Measurements from ENCODE around the gene OTUB2.

OTUB2 gene

DNA sequence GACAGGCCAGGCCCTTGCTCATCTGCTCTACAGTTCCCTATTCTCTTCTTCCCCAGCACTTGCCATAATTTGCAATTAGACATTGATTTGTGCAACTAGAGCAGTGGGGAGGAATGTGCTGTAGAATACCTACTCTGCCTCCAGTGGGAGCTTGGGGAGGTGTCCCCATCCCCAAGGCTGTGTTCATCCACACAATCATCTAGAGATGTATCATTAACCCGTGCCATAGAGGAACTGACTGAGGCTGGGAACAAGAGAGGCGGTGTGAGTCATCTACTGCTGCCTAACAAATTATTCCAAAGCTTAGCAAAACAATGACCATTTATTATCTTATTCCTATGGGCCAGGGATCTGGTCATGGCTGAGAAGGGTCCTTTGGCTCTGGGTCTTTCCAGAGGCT is 5.1 kb upstream of the OTUB2 start (continued):
- no peak for TF ChIP-seq CSDC2 (CRISPR knock-in tag; IDR thresholded peaks at IDR 0.05)

GRCh38 chr14:94021416-94022157 is 4.6 kb upstream of the OTUB2 start:
- TF ChIP-seq BACH2 (CRISPR knock-in tag; IDR thresholded peaks at IDR 0.05; ENCODE audit: borderline replicate concordance) = no peak
- no peak for TF ChIP-seq TOX (CRISPR knock-in tag; IDR thresholded peaks at IDR 0.05; ENCODE audit: borderline replicate concordance)
- TF ChIP-seq TCF4 (CRISPR knock-in tag; IDR thresholded peaks at IDR 0.05; ENCODE audit: borderline replicate concordance) = no peak
- TF ChIP-seq, protein P1, sequence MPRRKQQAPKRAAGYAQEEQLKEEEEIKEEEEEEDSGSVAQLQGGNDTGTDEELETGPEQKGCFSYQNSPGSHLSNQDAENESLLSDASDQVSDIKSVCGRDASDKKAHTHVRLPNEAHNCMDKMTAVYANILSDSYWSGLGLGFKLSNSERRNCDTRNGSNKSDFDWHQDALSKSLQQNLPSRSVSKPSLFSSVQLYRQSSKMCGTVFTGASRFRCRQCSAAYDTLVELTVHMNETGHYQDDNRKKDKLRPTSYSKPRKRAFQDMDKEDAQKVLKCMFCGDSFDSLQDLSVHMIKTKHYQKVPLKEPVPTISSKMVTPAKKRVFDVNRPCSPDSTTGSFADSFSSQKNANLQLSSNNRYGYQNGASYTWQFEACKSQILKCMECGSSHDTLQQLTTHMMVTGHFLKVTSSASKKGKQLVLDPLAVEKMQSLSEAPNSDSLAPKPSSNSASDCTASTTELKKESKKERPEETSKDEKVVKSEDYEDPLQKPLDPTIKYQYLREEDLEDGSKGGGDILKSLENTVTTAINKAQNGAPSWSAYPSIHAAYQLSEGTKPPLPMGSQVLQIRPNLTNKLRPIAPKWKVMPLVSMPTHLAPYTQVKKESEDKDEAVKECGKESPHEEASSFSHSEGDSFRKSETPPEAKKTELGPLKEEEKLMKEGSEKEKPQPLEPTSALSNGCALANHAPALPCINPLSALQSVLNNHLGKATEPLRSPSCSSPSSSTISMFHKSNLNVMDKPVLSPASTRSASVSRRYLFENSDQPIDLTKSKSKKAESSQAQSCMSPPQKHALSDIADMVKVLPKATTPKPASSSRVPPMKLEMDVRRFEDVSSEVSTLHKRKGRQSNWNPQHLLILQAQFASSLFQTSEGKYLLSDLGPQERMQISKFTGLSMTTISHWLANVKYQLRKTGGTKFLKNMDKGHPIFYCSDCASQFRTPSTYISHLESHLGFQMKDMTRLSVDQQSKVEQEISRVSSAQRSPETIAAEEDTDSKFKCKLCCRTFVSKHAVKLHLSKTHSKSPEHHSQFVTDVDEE (CRISPR knock-in tag; IDR thresholded peaks at IDR 0.05) = no peak
- TF ChIP-seq, protein P2, sequence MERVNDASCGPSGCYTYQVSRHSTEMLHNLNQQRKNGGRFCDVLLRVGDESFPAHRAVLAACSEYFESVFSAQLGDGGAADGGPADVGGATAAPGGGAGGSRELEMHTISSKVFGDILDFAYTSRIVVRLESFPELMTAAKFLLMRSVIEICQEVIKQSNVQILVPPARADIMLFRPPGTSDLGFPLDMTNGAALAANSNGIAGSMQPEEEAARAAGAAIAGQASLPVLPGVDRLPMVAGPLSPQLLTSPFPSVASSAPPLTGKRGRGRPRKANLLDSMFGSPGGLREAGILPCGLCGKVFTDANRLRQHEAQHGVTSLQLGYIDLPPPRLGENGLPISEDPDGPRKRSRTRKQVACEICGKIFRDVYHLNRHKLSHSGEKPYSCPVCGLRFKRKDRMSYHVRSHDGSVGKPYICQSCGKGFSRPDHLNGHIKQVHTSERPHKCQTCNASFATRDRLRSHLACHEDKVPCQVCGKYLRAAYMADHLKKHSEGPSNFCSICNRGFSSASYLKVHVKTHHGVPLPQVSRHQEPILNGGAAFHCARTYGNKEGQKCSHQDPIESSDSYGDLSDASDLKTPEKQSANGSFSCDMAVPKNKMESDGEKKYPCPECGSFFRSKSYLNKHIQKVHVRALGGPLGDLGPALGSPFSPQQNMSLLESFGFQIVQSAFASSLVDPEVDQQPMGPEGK (CRISPR knock-in tag; IDR thresholded peaks at IDR 0.05; ENCODE audit: borderline replicate concordance) = no peak
- no peak for TF ChIP-seq PPARA (CRISPR knock-in tag; IDR thresholded peaks at IDR 0.05; ENCODE audit: borderline replicate concordance)
- TF ChIP-seq, protein P3, sequence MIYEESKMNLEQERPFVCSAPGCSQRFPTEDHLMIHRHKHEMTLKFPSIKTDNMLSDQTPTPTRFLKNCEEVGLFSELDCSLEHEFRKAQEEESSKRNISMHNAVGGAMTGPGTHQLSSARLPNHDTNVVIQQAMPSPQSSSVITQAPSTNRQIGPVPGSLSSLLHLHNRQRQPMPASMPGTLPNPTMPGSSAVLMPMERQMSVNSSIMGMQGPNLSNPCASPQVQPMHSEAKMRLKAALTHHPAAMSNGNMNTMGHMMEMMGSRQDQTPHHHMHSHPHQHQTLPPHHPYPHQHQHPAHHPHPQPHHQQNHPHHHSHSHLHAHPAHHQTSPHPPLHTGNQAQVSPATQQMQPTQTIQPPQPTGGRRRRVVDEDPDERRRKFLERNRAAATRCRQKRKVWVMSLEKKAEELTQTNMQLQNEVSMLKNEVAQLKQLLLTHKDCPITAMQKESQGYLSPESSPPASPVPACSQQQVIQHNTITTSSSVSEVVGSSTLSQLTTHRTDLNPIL (CRISPR knock-in tag; IDR thresholded peaks at IDR 0.05; ENCODE audit: low read depth) = no peak
- TF ChIP-seq RARB (CRISPR knock-in tag; IDR thresholded peaks at IDR 0.05) = no peak
- TF ChIP-seq ARNTL (CRISPR knock-in tag; IDR thresholded peaks at IDR 0.05; ENCODE audit: borderline replicate concordance, low read depth) = no peak
- TF ChIP-seq POU6F1 (CRISPR knock-in tag; IDR thresholded peaks at IDR 0.05; ENCODE audit: borderline replicate concordance, low read depth) = no peak
- TF ChIP-seq SNAI2 (CRISPR knock-in tag; IDR thresholded peaks at IDR 0.05) = no peak
- no peak for TF ChIP-seq GLIS3 (CRISPR knock-in tag; IDR thresholded peaks at IDR 0.05)
- TF ChIP-seq ZFP3 (CRISPR knock-in tag; IDR thresholded peaks at IDR 0.05) = no peak
- TF ChIP-seq ISL1 (CRISPR knock-in tag; IDR thresholded peaks at IDR 0.05) = no peak
- TF ChIP-seq CSRNP3 (CRISPR knock-in tag; IDR thresholded peaks at IDR 0.05) = no peak
- no peak for TF ChIP-seq ZC3H10 (CRISPR knock-in tag; IDR thresholded peaks at IDR 0.05)
- TF ChIP-seq ESRRG (CRISPR knock-in tag; IDR thresholded peaks at IDR 0.05) = no peak
- no peak for ATAC-seq

DNA sequence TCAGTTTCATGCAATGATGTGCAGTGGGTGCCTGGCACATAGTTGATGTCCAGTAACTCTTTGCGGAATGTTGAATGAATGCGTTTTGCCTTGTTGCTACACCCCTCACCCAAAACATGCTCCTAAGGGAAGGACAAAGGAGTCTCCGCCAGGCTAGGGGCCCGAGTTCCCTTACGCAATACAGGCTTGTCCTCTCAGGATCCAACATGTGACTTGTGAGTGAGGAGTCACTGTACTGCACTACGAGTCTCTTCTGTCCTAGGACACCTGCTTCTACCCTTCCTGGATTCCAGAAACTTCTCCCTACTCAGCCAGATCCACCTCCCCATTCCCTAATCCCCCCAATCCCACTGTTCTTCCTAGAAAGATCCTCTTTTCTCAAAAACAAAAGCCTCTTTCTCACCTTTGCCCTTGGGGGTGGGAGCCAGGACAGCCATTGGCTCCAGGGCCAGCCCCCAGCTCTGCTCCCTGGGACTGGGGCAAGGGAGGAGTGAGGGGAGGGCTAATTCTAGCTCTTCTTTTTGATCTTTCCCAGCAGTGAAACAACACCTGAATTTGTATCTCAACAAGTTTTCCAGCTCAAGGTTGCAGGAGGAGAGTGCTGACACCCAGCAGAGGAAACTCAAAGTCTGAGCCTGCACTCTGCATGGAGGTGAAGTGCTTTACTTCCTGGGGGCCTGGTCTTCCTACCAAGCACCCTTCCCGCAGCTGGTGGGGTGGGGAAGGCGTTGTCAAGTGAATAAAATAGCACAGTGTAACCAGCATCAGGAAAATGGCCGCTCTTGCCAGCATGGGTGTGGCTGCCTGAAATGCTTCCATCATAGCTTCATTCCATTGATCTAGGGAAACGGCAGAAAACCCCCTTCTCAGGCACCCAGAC is 3.4 kb upstream of the OTUB2 start:
- ATAC-seq = no peak
- TF ChIP-seq ZNF565 (CRISPR knock-in tag; conservative IDR thresholded peaks at IDR 0.05; ENCODE audit: low read depth) (no peak), BACH2 (CRISPR knock-in tag; IDR thresholded peaks at IDR 0.05; ENCODE audit: borderline replicate concordance) (no peak), POU6F1 (CRISPR knock-in tag; IDR thresholded peaks at IDR 0.05; ENCODE audit: borderline replicate concordance, low read depth) (no peak), ZFP30 (CRISPR knock-in tag; IDR thresholded peaks at IDR 0.05) (no peak), ESRRG (CRISPR knock-in tag; IDR thresholded peaks at IDR 0.05) (no peak), OSR1 (CRISPR knock-in tag; IDR thresholded peaks at IDR 0.05) (no peak), GLIS3 (CRISPR knock-in tag; IDR thresholded peaks at IDR 0.05) (no peak), TCF4 (CRISPR knock-in tag; IDR thresholded peaks at IDR 0.05; ENCODE audit: borderline replicate concordance) (no peak), ZNF70 (CRISPR knock-in tag; IDR thresholded peaks at IDR 0.05) (no peak), TOX (CRISPR knock-in tag; IDR thresholded peaks at IDR 0.05; ENCODE audit: borderline replicate concordance) (no peak), PPARA (CRISPR knock-in tag; IDR thresholded peaks at IDR 0.05; ENCODE audit: borderline replicate concordance) (no peak)
- TF ChIP-seq, protein P1 (CRISPR knock-in tag; IDR thresholded peaks at IDR 0.05) = no peak
